ENCODE data around the gene SCOC. TPM values are rescaled to one million over a fixed set of nuclear protein-coding genes. Genes with fewer than 3 reads are reported as not detected.

The SCOC gene
- total RNA-seq, 1 donor from 2014 or later, result 170 TPM

GRCh38 chr4:140331245-140331644 is 42.2 kb upstream of the SCOC start:
- Mint-ChIP-seq H3K9me3 (no peaks in the 10 kb centered on the region), H3K27me3 (ENCODE audit: insufficient read depth, low read depth) (no peaks in the 10 kb centered on the region), H3K27ac (no peak overlapping the region), H3K4me1 (no peaks in the 10 kb centered on the region), H3K4me3 (no peak overlapping the region), H3K36me3 (no peaks in the 10 kb centered on the region)
- Histone ChIP-seq H3K36me3 (no peaks in the 10 kb centered on the region), H2AFZ (replicated peaks) (no peak overlapping the region), H3K27me3 (no peaks in the 10 kb centered on the region), H3K4me3 (no peak overlapping the region), H3K9ac (no peak overlapping the region), H4K20me1 (ENCODE audit: low read depth) (no peaks in the 10 kb centered on the region), H3K4me1 (no peaks in the 10 kb centered on the region), H3F3A (ENCODE audit: low read depth) (no peaks in the 10 kb centered on the region), H3K79me2 (ENCODE audit: low read depth) (no peaks in the 10 kb centered on the region), H3K9me3 (ENCODE audit: low read depth) (no peaks in the 10 kb centered on the region), H3K4me2 (no peak overlapping the region), H3K27ac (no peak overlapping the region)
- no peak for TF ChIP-seq CTCF (IDR thresholded peaks at IDR 0.05)
- no peak for TF ChIP-seq EZH2phosphoT487 (IDR thresholded peaks at IDR 0.05)
- TF ChIP-seq EZH2 (IDR thresholded peaks at IDR 0.05), result no peak
- no peak for DNase-seq (ENCODE audit: low spot score)

GRCh38 chr4:140331876-140332275 is 41.6 kb upstream of the SCOC start:
- no peaks in the 10 kb centered on the region for H3K4me1 ChIP-seq
- Mint-ChIP-seq H3K27ac (no peak overlapping the region), H3K36me3 (no peaks in the 10 kb centered on the region), H3K9me3 (no peaks in the 10 kb centered on the region), H3K4me1 (no peaks in the 10 kb centered on the region), H3K4me3 (no peak overlapping the region), H3K27me3 (ENCODE audit: insufficient read depth, low read depth) (no peaks in the 10 kb centered on the region)
- no peaks in the 10 kb centered on the region for H3F3A ChIP-seq (ENCODE audit: low read depth)
- H3K27me3 ChIP-seq, result no peaks in the 10 kb centered on the region
- no peak for DNase-seq (ENCODE audit: low spot score)
- no peak overlapping the region for H3K27ac ChIP-seq
- H4K20me1 ChIP-seq (ENCODE audit: low read depth), result no peaks in the 10 kb centered on the region
- H3K79me2 ChIP-seq (ENCODE audit: low read depth), result no peaks in the 10 kb centered on the region
- H2AFZ ChIP-seq (replicated peaks), result no peak overlapping the region
- no peaks in the 10 kb centered on the region for H3K9me3 ChIP-seq (ENCODE audit: low read depth)
- H3K9ac ChIP-seq, result no peak overlapping the region
- H3K36me3 ChIP-seq, result no peaks in the 10 kb centered on the region
- TF ChIP-seq EZH2phosphoT487 (IDR thresholded peaks at IDR 0.05) (no peak), CTCF (IDR thresholded peaks at IDR 0.05) (no peak), EZH2 (IDR thresholded peaks at IDR 0.05) (no peak)
- H3K4me2 ChIP-seq, result no peak overlapping the region
- H3K4me3 ChIP-seq, result no peak overlapping the region

- no peak overlapping the region for H3K4me2 ChIP-seq
- Mint-ChIP-seq H3K27ac (no peak overlapping the region), H3K9me3 (peaks cover 4% of the 10 kb centered on the region), H3K4me3 (no peak overlapping the region), H3K36me3 (no peaks in the 10 kb centered on the region), H3K4me1 (no peaks in the 10 kb centered on the region), H3K27me3 (ENCODE audit: insufficient read depth, low read depth) (no peaks in the 10 kb centered on the region)
- no peaks in the 10 kb centered on the region for H4K20me1 ChIP-seq (ENCODE audit: low read depth)
- no peaks in the 10 kb centered on the region for H3K9me3 ChIP-seq (ENCODE audit: low read depth)
- H3K27me3 ChIP-seq, result no peaks in the 10 kb centered on the region
- H3K9ac ChIP-seq, result no peak overlapping the region
- H3F3A ChIP-seq (ENCODE audit: low read depth), result no peaks in the 10 kb centered on the region
- TF ChIP-seq EZH2 (IDR thresholded peaks at IDR 0.05) (no peak), CTCF (IDR thresholded peaks at IDR 0.05) (no peak), EZH2phosphoT487 (IDR thresholded peaks at IDR 0.05) (no peak)
- no peak overlapping the region for H2AFZ ChIP-seq (replicated peaks)
- no peaks in the 10 kb centered on the region for H3K79me2 ChIP-seq (ENCODE audit: low read depth)
- no peak overlapping the region for H3K4me3 ChIP-seq
- no peaks in the 10 kb centered on the region for H3K36me3 ChIP-seq
- no peaks in the 10 kb centered on the region for H3K4me1 ChIP-seq
- no peak overlapping the region for H3K27ac ChIP-seq
- DNase-seq (ENCODE audit: low spot score), result no peak
Measured at GRCh38 chr4:140332734-140333133, 40.7 kb upstream of the SCOC start.

All from neural progenitor cell (in vitro differentiated cells).